K562 (cell line): ENCODE results near the gene LRRC10B. TPM values are rescaled to one million over a fixed set of nuclear protein-coding genes. Genes with fewer than 3 reads are reported as not detected.

Source experiments
- ATAC-seq: fragments of 200-7000 bp; cut with Tn5 transposase; 3 replicates; pipeline ENCODE4 v1.9.1; 2020; ENCODE audit warnings: moderate library complexity
- BruUV-seq: library from RNA; stranded (reverse); fragments of 400-500 nt; replicated peaks from 2 replicates; lab custom pipeline; 2021; lab: Mats Ljungman, UMichigan
- CTCF ChIA-PET: fragments of 300-600 bp; formaldehyde crosslinking; extraction: SDS; loops from one replicate; lab custom pipeline; 2021; ENCODE audit warnings: low intra/inter-chr PET ratio; lab: Yijun Ruan, JAX
- POLR2A ChIA-PET: fragments of 300-600, 350-650 bp; sonication (Branson Sonifier 250); formaldehyde crosslinking; extraction: SDS; loops from one replicate; lab custom pipeline; 2021; ENCODE audit warnings: antibody characterized with exemption, inconsistent platforms; lab: Yijun Ruan, JAX
- DNase-seq, 4 experiments: peaks; one replicate each; pipeline versions ENCODE4 v3.0.0 to v3.0.0-alpha.2; 2011 to 2018; ENCODE audit warnings: low spot score in 3 of 4, mixed read lengths in 3 of 4; ENCODE audit errors: extremely low read depth in 1 of 4
- FAIRE-seq: peaks from 2 replicates; lab custom pipeline; 2011; peaks lifted over from hg19 to GRCh38; lab: Jason Lieb, UNC
- H2AFZ ChIP-seq: 2 replicates; pipeline ENCODE4 v1.6.0; 2011; ENCODE audit warnings: low read depth, low read length, control low read depth, inconsistent platforms
- H3K27ac ChIP-seq: fragments of 200-600 bp; 3 replicates; pipeline ENCODE4 v1.8.0; 2011; ENCODE audit warnings: low read depth, mild to moderate bottlenecking, control low read depth, inconsistent platforms, low read length, moderate library complexity, mixed read lengths; ENCODE audit errors: extremely low read depth
- H3K27me3 ChIP-seq, 2 experiments: fragments of 300-600 bp in 1 of 2; 2 replicates in 1 of 2; 3 replicates in 1 of 2; pipeline versions ENCODE4 v1.6.0 to v1.8.0; 2011; ENCODE audit warnings: inconsistent platforms in 2 of 2, low read length in 2 of 2, mild to moderate bottlenecking in 1 of 2, mixed read lengths in 1 of 2, moderate library complexity in 1 of 2; ENCODE audit not compliant: control insufficient read depth in 2 of 2, insufficient read depth in 2 of 2
- H3K36me3 ChIP-seq: fragments of 300-600 bp; 3 replicates; pipeline ENCODE4 v1.8.0; 2011; ENCODE audit warnings: mild to moderate bottlenecking, low read length, inconsistent platforms; ENCODE audit not compliant: control insufficient read depth, insufficient read depth
- H3K4me1 ChIP-seq, 2 experiments: fragments of 200-600 bp in 1 of 2; replicated peaks in 1 of 2; 2 replicates in 1 of 2; 3 replicates in 1 of 2; pipeline versions ENCODE4 v1.5.1 to v1.8.0; 2011; ENCODE audit warnings: inconsistent platforms in 2 of 2, low read length in 2 of 2, mild to moderate bottlenecking in 1 of 2, mixed read lengths in 1 of 2, moderate library complexity in 1 of 2; ENCODE audit not compliant: control insufficient read depth in 2 of 2, insufficient read depth in 2 of 2
- H3K4me2 ChIP-seq: 2 replicates; pipeline ENCODE4 v1.6.1; 2011; ENCODE audit warnings: low read length, control low read depth, inconsistent platforms, mixed read lengths; ENCODE audit not compliant: insufficient read depth
- H3K4me3 ChIP-seq: fragments of 200-600 bp; sonication (generic), shearing (Covaris generic); 2 replicates; pipeline ENCODE4 v1.5.1; 2016; ENCODE audit warnings: control low read depth, inconsistent platforms
- H3K79me2 ChIP-seq: fragments of 200-600 bp; 3 replicates; pipeline ENCODE4 v1.8.0; 2011; ENCODE audit warnings: low read length, inconsistent platforms; ENCODE audit not compliant: control insufficient read depth, insufficient read depth
- H3K9ac ChIP-seq, 2 experiments: 2 replicates each; pipeline versions ENCODE4 v1.6.0 to v1.6.1; 2011; ENCODE audit warnings: low read depth in 2 of 2, low read length in 2 of 2, control low read depth in 1 of 2, inconsistent platforms in 1 of 2, mild to moderate bottlenecking in 1 of 2, mixed read lengths in 1 of 2; ENCODE audit not compliant: insufficient read depth in 1 of 2
- H3K9me1 ChIP-seq: one replicate; pipeline ENCODE4 v1.6.0; 2011; ENCODE audit warnings: inconsistent platforms, mild to moderate bottlenecking, low read length, moderate library complexity; ENCODE audit not compliant: control insufficient read depth, insufficient read depth
- H3K9me3 ChIP-seq: replicated peaks from 2 replicates; pipeline ENCODE4 v1.5.1; 2011; ENCODE audit warnings: low read depth, low read length, inconsistent platforms; ENCODE audit not compliant: control insufficient read depth, insufficient read depth
- H4K20me1 ChIP-seq: replicated peaks from 2 replicates; pipeline ENCODE4 v1.6.1; 2011; ENCODE audit warnings: low read length, inconsistent platforms, mixed read lengths; ENCODE audit not compliant: control insufficient read depth, insufficient read depth
- CBX2 ChIP-seq: fragments of 200-600 bp; sonication (generic); IDR thresholded peaks from one replicate; pipeline ENCODE4 v1.6.1; 2012; ENCODE audit warnings: mild to moderate bottlenecking, low read length, inconsistent platforms; ENCODE audit not compliant: insufficient read depth, poor library complexity, severe bottlenecking
- CBX5 ChIP-seq: IDR thresholded peaks from 2 replicates; pipeline ENCODE4 v1.6.1; 2014; ENCODE audit warnings: low read depth, borderline replicate concordance
- CC2D1A ChIP-seq: fragments of 450-650 bp; IDR thresholded peaks from 2 replicates; pipeline ENCODE4 v1.6.1; 2017; ENCODE audit warnings: mild to moderate bottlenecking
- ETV1 ChIP-seq: fragments of 450-650 bp; conservative IDR thresholded peaks from 2 replicates; pipeline ENCODE4 v1.6.1; 2016; ENCODE audit warnings: missing genetic modification characterization, control low read depth, low read depth, missing compliant biosample characterization
- ETV5 ChIP-seq: sonication (generic); formaldehyde crosslinking; IDR thresholded peaks from 2 replicates; pipeline ENCODE4 v1.4.0; 2020; ENCODE audit warnings: low read depth, mild to moderate bottlenecking, missing genetic modification reagents
- EZH2 ChIP-seq: IDR thresholded peaks from 2 replicates; pipeline ENCODE4 v1.6.1; 2012; ENCODE audit warnings: low read depth, mild to moderate bottlenecking, inconsistent platforms, low read length, borderline replicate concordance
- FUS ChIP-seq: fragments of 200-400 bp; formaldehyde crosslinking; optimal IDR thresholded peaks from 2 replicates; pipeline ENCODE3; 2017; ENCODE audit warnings: low read depth, low read length
- GMEB1 ChIP-seq: fragments of 250-450 bp; sonication (Bioruptor Pico); IDR thresholded peaks from 2 replicates; pipeline ENCODE4 v1.4.0; 2020; ENCODE audit warnings: mild to moderate bottlenecking
- KDM5B ChIP-seq: fragments of 200-600 bp; sonication (generic); IDR thresholded peaks from 2 replicates; pipeline ENCODE4 v1.6.1; 2012; ENCODE audit warnings: low read depth, mild to moderate bottlenecking, moderate library complexity, low read length, control low read depth, inconsistent platforms; ENCODE audit not compliant: insufficient replicate concordance
- NELFE ChIP-seq: IDR thresholded peaks from 2 replicates; pipeline ENCODE4 v1.6.1; 2011; ENCODE audit warnings: mild to moderate bottlenecking; ENCODE audit not compliant: insufficient read depth, insufficient read length
- NFATC3 ChIP-seq: fragments of 450-650 bp; IDR thresholded peaks from 2 replicates; pipeline ENCODE4 v1.6.1; 2017; ENCODE audit warnings: mild to moderate bottlenecking
- POLR2AphosphoS2 ChIP-seq: IDR thresholded peaks from 2 replicates; pipeline ENCODE4 v1.6.1; 2012; ENCODE audit warnings: low read length, improper control_type of control experiment
- PRPF4 ChIP-seq: fragments of 200-400 bp; formaldehyde crosslinking; IDR thresholded peaks from one replicate; pipeline ENCODE4 v1.6.1; 2017; ENCODE audit warnings: low read length, low read depth, mild to moderate bottlenecking; ENCODE audit not compliant: insufficient read depth, poor library complexity, severe bottlenecking
- RBM17 ChIP-seq: fragments of 200-400 bp; formaldehyde crosslinking; IDR thresholded peaks from 2 replicates; pipeline ENCODE4 v1.6.1; 2017; ENCODE audit warnings: low read depth, mild to moderate bottlenecking, low read length, borderline replicate concordance
- RFX1 ChIP-seq: fragments of 450-650 bp; IDR thresholded peaks from 2 replicates; pipeline ENCODE4 v1.6.1; 2016; ENCODE audit warnings: mild to moderate bottlenecking, moderate library complexity
- TSHZ1 ChIP-seq: fragments of 250-450 bp; sonication (Bioruptor Pico); IDR thresholded peaks from 2 replicates; pipeline ENCODE4 v1.4.0; 2020; ENCODE audit warnings: mild to moderate bottlenecking, moderate library complexity
- WHSC1 ChIP-seq: IDR thresholded peaks from one replicate; pipeline ENCODE4 v1.6.1; 2012; ENCODE audit warnings: low read length, control low read depth, inconsistent platforms
- ZNF707 ChIP-seq: fragments of 250-450 bp; sonication (Bioruptor Pico); conservative IDR thresholded peaks from 2 replicates; pipeline ENCODE4 v1.8.0; 2022; ENCODE audit warnings: inconsistent platforms, mild to moderate bottlenecking, moderate library complexity
- WGBS: fragments of 100-300 bp; shearing (Covaris generic); methylation state at CpG from one replicate; pipeline ENCODE4 v1.1.6; 2016; ENCODE audit warnings: low coverage, mixed read lengths; ENCODE audit not compliant: insufficient coverage; ENCODE audit errors: missing lambda C conversion rate; 5-methylcytosine and 5-hydroxymethylcytosine counted together
- in situ Hi-C: fragments of 300-500 bp; cut with MboI; formaldehyde crosslinking; loops from 4 replicates; pipeline ENCODE4 v1.15.0; 2018; ENCODE audit warnings: inconsistent platforms, mixed read lengths
- intact Hi-C: fragments of 100-400 bp; cut with micrococcal nuclease; formaldehyde crosslinking; loops from 2 replicates; pipeline ENCODE4 v1.14.2; 2022
- polyA plus RNA-seq, 8 experiments: library from polyadenylated mRNA; depleted of rRNA in 4 of 8; stranded (reverse) in 5 of 8; unstranded in 3 of 8; fragments of >200 nt; fragmentation: Nextera tagmentation in 2 of 8; fragmentation: Illumina TruSeq in 1 of 8; extraction: Ambion mirVana in 2 of 8; extraction: Trizol in 1 of 8; gene quantifications; 2 replicates each; pipeline versions ENCODE4 v1.2.1 to v1.2.3, GENCODE V29; 2011 to 2014; ENCODE audit warnings: inconsistent platforms in 1 of 8, missing spikeins in 1 of 8
- total RNA-seq, 7 experiments: library from RNA; depleted of rRNA in 6 of 7; stranded (reverse); fragments of >200 nt in 6 of 7; fragmentation: Illumina TruSeq in 2 of 7; extraction: Trizol in 2 of 7; gene quantifications; 2 replicates each; pipeline versions ENCODE4 v1.2.1 to v1.2.3, GENCODE V29; 2011 to 2021; ENCODE audit warnings: low replicate concordance in 1 of 7

The LRRC10B gene
- total and polyA plus RNA-seq, 9 of the 15 experiments (the other 6 are each of a cell fraction or from before 2014, with no cell fraction given) = 0.11 TPM; not detected in 8

GRCh38 chr11:61480261-61480993, 28.1 kb upstream of the LRRC10B start:
- ChIA-PET CTCF (interaction anchor here (1.2 kb wide), 1 partner anchor 52 kb away, joined by 5 read pairs; no protein-coding TSS in a partner anchor), POLR2A (interaction anchor here (0.6 kb wide), 1 partner anchor 51 kb away, joined by 4 read pairs; no protein-coding TSS in a partner anchor)
- Histone ChIP-seq H3K27ac (no peak overlapping the region), H2AFZ (no peak overlapping the region), H3K4me3 (no peak overlapping the region), H4K20me1 (peaks cover 12% of the 10 kb centered on the region; the same call in 1 of the 2 replicates), H3K9me3 (no peaks in the 10 kb centered on the region), H3K4me1 (peaks cover 0 to 34% of the 10 kb centered on the region in 2 experiments; a peak in 2 of 5 replicates), H3K9me1 (no peaks in the 10 kb centered on the region), H3K9ac (no peak overlapping the region), H3K4me2 (no peak overlapping the region), H3K27me3 (peaks cover 23 to 50% of the 10 kb centered on the region in 2 experiments), H3K36me3 (no peaks in the 10 kb centered on the region), H3K79me2 (no peaks in the 10 kb centered on the region)
- intact Hi-C loops = no loop called here
- ATAC-seq (no peak), FAIRE-seq (no peak), DNase-seq (no peak)
- WGBS = 3% methylated on average over 15 of the region's 15 CpGs
- BruUV-seq = no TSS peak
- in situ Hi-C loops = no loop called here
- TF ChIP-seq TSHZ1 (CRISPR knock-in tag) = no peak
- TF ChIP-seq ETV5 (CRISPR knock-in tag) = no peak
- no peak for TF ChIP-seq ZNF707 (CRISPR knock-in tag)
- no peak for TF ChIP-seq NELFE
- no peak for TF ChIP-seq NFATC3
- no peak for TF ChIP-seq CBX2
- TF ChIP-seq RBM17 = no peak
- no peak for TF ChIP-seq CC2D1A
- no peak for TF ChIP-seq FUS
- no peak for TF ChIP-seq EZH2
- TF ChIP-seq PRPF4 = no peak
- no peak for TF ChIP-seq RFX1
- TF ChIP-seq KDM5B = no peak
- no peak for TF ChIP-seq GMEB1 (CRISPR knock-in tag)
- TF ChIP-seq CBX5 = no peak
- TF ChIP-seq POLR2AphosphoS2 = no peak
- no peak for TF ChIP-seq WHSC1
- no peak for TF ChIP-seq ETV1 (tag)
